BLaER1 (cell line): ENCODE measurements around the gene FUS.
A peak's percentile ranks its signal among the peaks of the same experiment; 100 is the strongest.
"Not testable (repeated sequence)": the region's sequence is repeated elsewhere in the genome, so short reads cannot be mapped to it uniquely, and the experiment has no call there.

Source experiments
- H3K27ac ChIP-seq: shearing (Covaris generic); formaldehyde crosslinking; 2 replicates; pipeline ENCODE4 v1.8.1; 2022
- H3K27me3 ChIP-seq: shearing (Covaris generic); formaldehyde crosslinking; 2 replicates; pipeline ENCODE4 v1.8.1; 2022
- H3K36me3 ChIP-seq: shearing (Covaris generic); formaldehyde crosslinking; 2 replicates; pipeline ENCODE4 v1.8.1; 2022
- H3K4me1 ChIP-seq: shearing (Covaris generic); formaldehyde crosslinking; 2 replicates; pipeline ENCODE4 v1.8.1; 2022
- H3K4me2 ChIP-seq: shearing (Covaris generic); formaldehyde crosslinking; 2 replicates; pipeline ENCODE4 v1.8.1; 2022
- H3K4me3 ChIP-seq: shearing (Covaris generic); formaldehyde crosslinking; 2 replicates; pipeline ENCODE4 v1.8.1; 2022
- H3K9ac ChIP-seq: shearing (Covaris generic); formaldehyde crosslinking; 2 replicates; pipeline ENCODE4 v1.8.1; 2022
- H3K9me3 ChIP-seq: shearing (Covaris generic); formaldehyde crosslinking; 2 replicates; pipeline ENCODE4 v1.8.1; 2022
- H4K20me1 ChIP-seq: shearing (Covaris generic); formaldehyde crosslinking; 2 replicates; pipeline ENCODE4 v1.8.1; 2022
- Cebpa-rat ChIP-seq: shearing (Covaris generic); IDR thresholded peaks from 2 replicates; pipeline ENCODE4 v1.8.1; 2022

Gene FUS

GRCh38 chr16:31192856-31193642 lies 13.1 kb downstream of the FUS start:
- no peak for TF ChIP-seq Cebpa-rat

GRCh38 chr16:31193874-31194273 lies 13.9 kb downstream of the FUS start:
- Histone ChIP-seq H3K4me1 (peaks cover 10% of the 10 kb centered on the region), H3K9ac (no peak overlapping the region), H3K9me3 (no peaks in the 10 kb centered on the region), H3K4me3 (no peak overlapping the region), H3K36me3 (peaks cover 99% of the 10 kb centered on the region), H3K4me2 (no peak overlapping the region), H3K27ac (no peak overlapping the region), H4K20me1 (peaks cover 100% of the 10 kb centered on the region), H3K27me3 (no peaks in the 10 kb centered on the region)
- no peak for TF ChIP-seq Cebpa-rat

More at GRCh38 chr16:31192856-31193642, 13.1 kb downstream of the FUS start:
- Histone ChIP-seq H3K9me3 (no peaks in the 10 kb centered on the region), H3K4me1 (peaks cover 5% of the 10 kb centered on the region; the same call in 1 of the 2 replicates), H3K4me2 (no peak overlapping the region), H3K9ac (no peak overlapping the region), H3K27me3 (no peaks in the 10 kb centered on the region), H3K27ac (no peak overlapping the region), H3K4me3 (no peak overlapping the region), H4K20me1 (peaks cover 100% of the 10 kb centered on the region), H3K36me3 (peaks cover 99% of the 10 kb centered on the region)

- Histone ChIP-seq H3K27ac (no peak overlapping the region), H3K4me1 (peaks cover 21% of the 10 kb centered on the region), H3K4me3 (no peak overlapping the region), H3K9me3 (no peaks in the 10 kb centered on the region), H3K27me3 (no peaks in the 10 kb centered on the region), H3K4me2 (no peak overlapping the region), H3K36me3 (peaks cover 99% of the 10 kb centered on the region), H3K9ac (no peak overlapping the region), H4K20me1 (peaks cover 100% of the 10 kb centered on the region)
- no peak for TF ChIP-seq Cebpa-rat
Measured at GRCh38 chr16:31194898-31195297, 15.0 kb downstream of the FUS start.

GRCh38 chr16:31195861-31196260 lies 15.9 kb downstream of the FUS start:
- H3K9ac ChIP-seq, H3K4me3 ChIP-seq, H3K4me2 ChIP-seq, H3K27me3 ChIP-seq, H3K9me3 ChIP-seq, H3K27ac ChIP-seq: not testable (repeated sequence)
- Histone ChIP-seq H3K36me3 (peaks cover 94% of the 10 kb centered on the region), H3K4me1 (peaks cover 30% of the 10 kb centered on the region), H4K20me1 (peaks cover 100% of the 10 kb centered on the region)

- no peak overlapping the region for H3K4me2 ChIP-seq
- no peaks in the 10 kb centered on the region for H3K9me3 ChIP-seq
- no peaks in the 10 kb centered on the region for H3K27me3 ChIP-seq
- peaks cover 88% of the 10 kb centered on the region for H3K36me3 ChIP-seq
- TF ChIP-seq Cebpa-rat: no peak; the same call in 1 of the 2 replicates
- no peak overlapping the region for H3K27ac ChIP-seq
- no peak overlapping the region for H3K4me3 ChIP-seq
- no peak overlapping the region for H3K9ac ChIP-seq
- H3K4me1 ChIP-seq: peaks cover 37% of the 10 kb centered on the region
- peaks cover 100% of the 10 kb centered on the region for H4K20me1 ChIP-seq
Measured at GRCh38 chr16:31196324-31197088, 16.6 kb downstream of the FUS start.

- Histone ChIP-seq H3K9me3 (no peaks in the 10 kb centered on the region), H3K9ac (peak overlapping the region; percentile 23; the same call in 1 of the 2 replicates), H3K4me1 (peaks cover 47% of the 10 kb centered on the region), H3K36me3 (peaks cover 69% of the 10 kb centered on the region), H3K27me3 (no peaks in the 10 kb centered on the region), H3K4me2 (no peak overlapping the region), H3K27ac (no peak overlapping the region), H3K4me3 (no peak overlapping the region), H4K20me1 (peaks cover 83% of the 10 kb centered on the region)
- no peak for TF ChIP-seq Cebpa-rat
Measured at GRCh38 chr16:31198207-31198882, 18.4 kb downstream of the FUS start.

GRCh38 chr16:31199430-31200041 lies 19.6 kb downstream of the FUS start:
- Histone ChIP-seq H3K4me3 (no peak overlapping the region), H3K27ac (no peak overlapping the region), H3K36me3 (peaks cover 58% of the 10 kb centered on the region), H4K20me1 (peaks cover 71% of the 10 kb centered on the region), H3K9me3 (no peaks in the 10 kb centered on the region), H3K27me3 (no peaks in the 10 kb centered on the region), H3K4me2 (peak overlapping the region; percentile 98), H3K9ac (no peak overlapping the region), H3K4me1 (peaks cover 59% of the 10 kb centered on the region)
- no peak for TF ChIP-seq Cebpa-rat

GRCh38 chr16:31200111-31200510 lies 20.2 kb downstream of the FUS start:
- Histone ChIP-seq H4K20me1 (peaks cover 66% of the 10 kb centered on the region), H3K4me2 (peak overlapping the region; percentile 98), H3K4me1 (peaks cover 65% of the 10 kb centered on the region), H3K36me3 (peaks cover 52% of the 10 kb centered on the region)
- H3K9me3 ChIP-seq, H3K4me3 ChIP-seq, H3K9ac ChIP-seq, H3K27ac ChIP-seq, H3K27me3 ChIP-seq: not testable (repeated sequence)

GRCh38 chr16:31200821-31201568 lies 21.1 kb downstream of the FUS start:
- peak overlapping the region; percentile 98 for H3K4me2 ChIP-seq
- peak overlapping the region; percentile 87; the same call in 1 of the 2 replicates for H3K9ac ChIP-seq
- peaks cover 43% of the 10 kb centered on the region for H3K36me3 ChIP-seq
- peak overlapping the region; percentile 89; the same call in 1 of the 2 replicates for H3K27ac ChIP-seq
- H3K9me3 ChIP-seq: no peaks in the 10 kb centered on the region
- no peak for TF ChIP-seq Cebpa-rat
- peak overlapping the region; percentile 92 for H3K4me3 ChIP-seq
- no peaks in the 10 kb centered on the region for H3K27me3 ChIP-seq
- H4K20me1 ChIP-seq: peaks cover 57% of the 10 kb centered on the region
- peaks cover 65% of the 10 kb centered on the region for H3K4me1 ChIP-seq
